GM12864 (cell line): ENCODE results near the gene DDI2.
"Not testable (repeated sequence)": the region's sequence is repeated elsewhere in the genome, so short reads cannot be mapped to it uniquely, and the experiment has no call there.

Experiments used
- DNase-seq: peaks from one replicate; pipeline ENCODE4 v3.0.0-alpha.2; 2011; ENCODE audit warnings: low read depth
- H3K4me3 ChIP-seq: 2 replicates; pipeline ENCODE4 v1.5.1; 2011; ENCODE audit warnings: mild to moderate bottlenecking, low read depth, low read length, control low read depth
- CTCF ChIP-seq: IDR thresholded peaks from 2 replicates; pipeline ENCODE4 v1.5.1; 2011; ENCODE audit warnings: low read depth, mild to moderate bottlenecking, moderate library complexity, low read length, control low read depth, inconsistent platforms; ENCODE audit errors: missing control alignments

The DDI2 gene

GRCh38 chr1:15696956-15697521 is 79.8 kb downstream of the DDI2 start:
- H3K4me3 ChIP-seq, result peak overlapping the region; percentile 16
- peak; percentile 89 for DNase-seq
- no peak for TF ChIP-seq CTCF

- TF ChIP-seq CTCF, result no peak
- DNase-seq, result no peak
These were observed 80.9 kb downstream of the DDI2 start for GRCh38 chr1:15698201-15698600.

GRCh38 chr1:15699321-15699720 is 82.1 kb downstream of the DDI2 start:
- DNase-seq, H3K4me3 ChIP-seq: not testable (repeated sequence)

More at GRCh38 chr1:15698201-15698600, 80.9 kb downstream of the DDI2 start:
- H3K4me3 ChIP-seq, result no peak overlapping the region; the same call in 1 of the 2 replicates

GRCh38 chr1:15700508-15700907 is 83.2 kb downstream of the DDI2 start:
- DNase-seq, result no peak
- TF ChIP-seq CTCF, result no peak
- no peak overlapping the region for H3K4me3 ChIP-seq

GRCh38 chr1:15701784-15702183 is 84.5 kb downstream of the DDI2 start:
- no peak for TF ChIP-seq CTCF
- DNase-seq, result no peak
- no peak overlapping the region for H3K4me3 ChIP-seq

GRCh38 chr1:15702722-15703550 is 85.7 kb downstream of the DDI2 start:
- no peak for TF ChIP-seq CTCF
- DNase-seq, result no peak
- no peak overlapping the region for H3K4me3 ChIP-seq

- TF ChIP-seq CTCF, result no peak
- H3K4me3 ChIP-seq, result no peak overlapping the region
- no peak for DNase-seq
These were observed 86.3 kb downstream of the DDI2 start for GRCh38 chr1:15703562-15703961.
